ENCODE measurements around the gene ERLEC1.

GRCh38 chr2:53811601-53812000, 24.8 kb downstream of the ERLEC1 start:
- TF ChIP-seq POLR2AphosphoS5 (IDR thresholded peaks at IDR 0.05; ENCODE audit: low read depth, low read length), result no peak
- no peak for TF ChIP-seq POLR2A (IDR thresholded peaks at IDR 0.05; ENCODE audit: low read depth, low read length)
